ENCODE results near the gene HACL1.
"Not testable (repeated sequence)": the region's sequence is repeated elsewhere in the genome, so short reads cannot be mapped to it uniquely, and the experiment has no call there.

The HACL1 gene

DNA sequence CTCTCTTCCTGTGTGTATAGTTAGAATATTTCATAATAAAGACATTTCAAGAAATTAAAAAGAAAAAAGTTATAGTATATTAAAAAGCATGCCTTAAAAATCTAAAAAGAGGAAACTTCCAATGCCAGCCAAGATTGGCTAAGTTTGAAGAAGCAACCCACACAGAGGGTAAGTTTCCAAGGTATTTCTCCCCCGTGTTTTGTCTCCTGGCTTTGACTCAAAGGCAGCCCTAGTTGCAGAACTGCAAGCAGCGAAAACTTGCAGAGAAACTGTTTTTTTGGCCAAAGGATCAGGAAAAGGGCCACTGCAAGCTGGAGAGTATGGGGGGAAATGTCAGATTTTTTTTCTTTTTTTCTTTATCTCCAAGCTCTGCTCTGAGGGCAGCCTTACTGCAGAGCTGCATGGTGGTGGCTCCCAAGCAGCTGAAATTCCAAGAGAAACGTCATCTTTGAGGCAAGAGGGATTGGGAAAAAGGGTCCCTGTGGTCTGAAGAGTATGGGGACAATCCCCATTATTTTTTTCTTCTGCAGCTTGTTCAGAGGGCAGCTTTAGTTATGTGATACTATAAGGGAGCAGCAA is 23.0 kb downstream of the HACL1 start:
- no peak for DNase-seq

- DNase-seq, result no peak
Observed at GRCh38 chr3:15576475-15576874, 24.9 kb downstream of the HACL1 start.

DNA sequence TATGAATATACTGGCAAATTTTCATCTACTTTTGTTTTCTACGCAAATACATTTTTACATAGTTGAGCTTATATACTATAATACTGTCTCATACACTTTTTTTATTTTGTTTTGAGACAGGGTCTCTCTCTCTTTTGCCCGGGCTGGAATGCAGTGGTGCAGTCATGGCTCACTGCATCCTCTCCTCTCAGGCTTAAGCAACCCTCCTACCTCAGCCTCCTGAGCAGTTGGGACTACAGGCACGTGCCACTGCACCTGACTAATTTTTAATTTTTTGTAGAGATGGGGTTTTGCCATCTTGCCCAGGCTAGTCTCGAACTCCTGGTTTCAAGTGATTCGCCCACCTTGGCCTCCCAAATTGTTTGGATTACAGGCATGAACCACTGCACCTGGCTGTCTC is 25.9 kb downstream of the HACL1 start:
- no peak for DNase-seq

DNA sequence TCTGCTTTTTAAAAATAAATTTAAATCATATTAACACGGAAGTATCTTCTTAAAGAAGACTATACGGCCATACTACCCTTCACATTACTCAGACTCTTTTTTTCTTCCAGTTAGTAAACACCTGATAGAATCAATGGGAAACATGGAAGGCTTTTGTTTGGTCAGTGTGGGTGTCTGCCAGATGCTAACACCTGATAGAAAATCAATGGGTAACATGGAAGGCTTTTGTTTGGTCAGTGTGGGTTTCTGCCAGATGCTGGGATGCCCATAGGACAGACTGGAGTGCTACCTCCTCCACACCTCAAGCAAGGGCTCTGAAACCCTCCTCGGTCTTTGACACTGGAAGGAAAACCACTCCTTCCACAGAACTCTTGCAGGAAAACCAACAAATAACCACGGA is 29.2 kb downstream of the HACL1 start:
- DNase-seq, result no peak

DNA sequence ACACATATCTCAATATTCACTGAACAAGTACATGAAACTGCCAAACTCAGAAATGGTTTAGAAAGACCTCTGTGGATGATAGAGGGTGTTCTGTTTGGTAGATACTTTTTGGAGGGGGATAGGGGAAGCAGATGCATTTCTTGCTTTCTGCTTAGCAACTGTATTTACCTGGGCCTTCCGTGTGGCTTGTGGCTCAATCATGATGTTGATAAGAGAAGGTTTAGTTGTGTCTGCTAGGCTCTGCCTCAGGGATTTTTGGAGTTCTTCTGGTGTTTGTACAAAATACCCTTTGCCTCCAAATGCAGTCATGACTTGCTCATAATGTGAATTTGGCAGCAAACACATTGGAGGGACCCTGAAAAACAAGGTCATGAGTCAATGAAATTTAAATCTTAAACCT is 38.2 kb downstream of the HACL1 start:
- no peak for DNase-seq

- DNase-seq, result no peak
Observed at GRCh38 chr3:15562560-15562959, 38.8 kb downstream of the HACL1 start.

DNA sequence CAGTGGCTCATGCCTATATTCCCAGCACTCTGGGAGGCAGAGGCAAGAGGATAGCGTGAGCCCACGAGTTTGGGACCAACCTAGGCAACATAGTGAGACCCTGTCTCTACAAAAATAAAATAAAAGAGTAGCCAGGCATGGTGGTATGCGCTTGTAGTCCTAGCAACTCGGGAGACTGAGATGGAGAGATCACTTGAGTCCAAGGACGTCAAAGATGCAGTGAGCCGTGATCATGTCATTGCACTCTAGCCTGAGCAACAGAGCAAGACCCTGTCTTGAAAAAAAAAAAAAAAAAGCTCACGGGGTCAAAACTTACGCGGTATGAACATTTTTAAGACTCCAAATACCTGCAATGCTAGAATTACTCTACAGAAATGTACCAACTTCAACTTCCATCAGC is 42.8 kb downstream of the HACL1 start:
- DNase-seq, result no peak

DNA sequence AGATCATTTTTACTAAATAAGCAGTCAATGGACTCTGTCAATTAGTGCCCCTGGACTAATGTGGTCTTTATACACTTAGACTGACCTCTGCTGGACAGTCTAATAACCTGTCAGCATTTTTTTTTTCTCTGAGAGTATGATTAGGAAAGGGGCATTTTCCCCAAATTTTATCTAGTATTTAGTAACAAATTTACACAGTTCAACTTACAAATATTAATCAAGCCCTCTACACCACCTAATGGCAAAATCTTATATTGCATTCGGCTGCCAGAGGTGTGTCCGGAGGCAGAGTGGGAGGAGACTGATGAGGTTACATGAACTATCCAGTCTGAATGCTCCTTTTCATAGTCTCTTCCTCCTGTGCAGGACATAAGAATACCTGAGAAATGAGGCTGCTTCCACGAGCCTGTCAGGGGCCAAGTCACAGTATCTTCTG is 43.8 kb downstream of the HACL1 start:
- DNase-seq, result peak; percentile 61

- no peak for DNase-seq
Observed at GRCh38 chr3:15556512-15556911, 44.9 kb downstream of the HACL1 start.

- DNase-seq, result no peak
Observed at GRCh38 chr3:15553749-15554148, 47.6 kb downstream of the HACL1 start.

GRCh38 chr3:15551902-15552301 is 49.5 kb downstream of the HACL1 start:
- no peak for DNase-seq

DNA sequence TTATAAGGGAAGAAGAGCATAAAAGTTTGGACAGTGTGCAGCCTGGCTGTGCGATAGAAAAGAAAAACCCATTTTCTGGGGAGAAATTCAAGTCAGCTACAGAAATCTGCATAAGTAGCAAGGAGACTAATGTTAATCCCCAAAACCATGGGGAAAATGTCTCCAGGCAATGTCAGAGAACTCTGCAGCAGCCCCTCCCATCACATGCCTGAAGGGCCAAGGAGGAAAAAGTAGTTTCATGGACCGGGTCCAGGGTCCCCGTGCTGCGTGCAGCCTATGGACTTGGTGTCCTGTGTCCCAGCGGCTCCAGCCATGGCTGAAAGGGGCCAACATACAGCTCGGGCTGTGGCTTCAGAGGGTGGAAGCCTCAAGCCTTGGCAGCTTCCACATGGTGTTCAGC is 51.5 kb downstream of the HACL1 start:
- DNase-seq, result no peak

GRCh38 chr3:15542614-15543013 is 58.8 kb downstream of the HACL1 start:
- DNase-seq, result no peak

DNA sequence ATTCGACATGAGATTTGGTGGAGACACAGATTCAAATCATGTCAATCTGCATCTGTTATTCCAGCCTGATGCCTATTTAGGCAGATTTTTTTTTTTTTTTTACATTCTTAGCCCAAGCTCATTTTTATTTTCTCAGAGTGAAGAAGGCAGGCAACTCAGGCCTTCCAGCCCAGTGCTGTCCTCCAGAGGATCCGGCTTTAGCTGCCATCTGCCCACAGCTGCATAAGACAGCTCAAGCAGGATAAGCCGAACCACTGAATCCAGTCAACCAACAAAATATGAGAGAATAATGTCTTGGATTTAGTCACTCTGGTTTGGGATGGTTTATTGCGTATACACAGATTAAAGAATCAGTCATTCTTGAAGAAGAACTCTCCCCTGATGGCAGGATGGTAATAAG is 60.0 kb downstream of the HACL1 start:
- no peak for DNase-seq

- no peak for DNase-seq
Observed at GRCh38 chr3:15539066-15539465, 62.3 kb downstream of the HACL1 start.

DNA sequence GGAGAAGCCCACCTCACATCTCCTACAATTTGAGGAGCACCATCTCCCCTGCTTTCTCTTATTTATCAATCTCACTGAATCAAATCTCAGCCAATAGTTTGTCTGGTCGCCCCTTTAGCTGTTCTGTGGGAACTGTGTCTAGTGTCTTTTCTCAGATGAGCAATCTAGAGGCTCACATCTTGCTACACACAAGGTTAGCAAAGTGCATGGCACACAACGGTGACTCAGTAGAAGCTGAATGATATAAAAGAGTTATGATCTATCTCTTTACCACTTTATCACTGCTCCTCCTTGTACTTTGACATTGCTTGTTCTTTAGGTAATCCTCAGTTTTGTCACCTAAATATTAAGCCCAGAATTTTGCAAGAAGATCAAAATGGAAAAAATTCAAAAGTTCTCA is 63.0 kb downstream of the HACL1 start:
- DNase-seq, result no peak

- DNase-seq, result no peak
Observed at GRCh38 chr3:15536856-15537255, 64.5 kb downstream of the HACL1 start.

- no peak for DNase-seq
Observed at GRCh38 chr3:15535732-15536131, 65.6 kb downstream of the HACL1 start.

- DNase-seq, result not testable (repeated sequence)
Observed at GRCh38 chr3:15532614-15533013, 68.8 kb downstream of the HACL1 start.

GRCh38 chr3:15531346-15531745 is 70.0 kb downstream of the HACL1 start:
- no peak for DNase-seq

DNA sequence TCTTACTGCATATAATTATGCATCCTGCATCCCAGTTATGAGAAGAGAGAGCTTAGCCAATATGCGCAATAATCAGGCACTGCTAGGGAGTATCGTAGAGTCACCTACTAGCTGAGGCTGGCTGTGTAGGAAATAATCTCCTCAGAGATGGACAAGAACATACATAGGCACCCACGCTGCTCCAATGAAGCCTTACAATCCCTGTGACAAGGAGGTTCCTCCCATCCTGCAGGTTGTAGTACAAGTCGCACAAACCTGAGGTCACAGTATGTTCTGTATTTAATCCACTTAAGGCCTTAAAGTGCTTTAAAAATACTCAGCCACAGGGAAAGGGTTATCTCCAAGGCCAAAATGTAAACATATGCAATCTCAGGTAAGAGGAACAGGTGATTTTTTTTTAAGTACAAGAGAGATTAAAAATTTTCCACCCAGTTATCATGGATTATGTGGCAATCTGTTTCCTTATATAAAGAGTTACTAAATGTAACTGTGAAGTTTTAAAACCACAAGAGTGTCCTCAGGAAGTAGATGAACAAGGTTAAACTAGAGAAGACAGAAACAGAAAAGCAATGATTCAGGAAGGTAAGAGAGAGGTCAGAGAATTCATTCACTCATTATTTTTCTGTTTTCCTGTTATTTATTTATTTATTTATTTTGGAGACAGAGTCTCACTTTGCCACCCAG is 72.4 kb downstream of the HACL1 start:
- DNase-seq, result no peak

- DNase-seq, result no peak
Observed at GRCh38 chr3:15527031-15527459, 74.3 kb downstream of the HACL1 start.

DNA sequence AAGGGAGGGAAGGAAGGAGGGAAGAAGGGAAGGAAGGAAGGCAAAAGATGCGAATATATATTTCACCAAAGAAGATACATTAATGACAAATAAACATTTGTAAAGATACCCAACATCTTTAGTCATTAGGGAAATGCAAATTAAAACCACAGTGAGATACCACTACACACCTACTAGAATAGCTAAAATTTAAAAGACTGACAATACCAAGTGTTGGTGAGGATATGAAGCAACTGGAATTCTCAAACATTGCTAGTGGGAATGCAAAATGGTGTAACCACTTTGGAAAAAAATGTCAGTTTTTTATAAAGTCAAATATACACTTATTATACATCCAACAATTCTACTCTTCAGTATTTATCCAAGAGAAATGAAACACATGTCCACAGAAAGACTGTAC is 75.6 kb downstream of the HACL1 start:
- no peak for DNase-seq

- no peak for DNase-seq
Observed at GRCh38 chr3:15523660-15524417, 77.5 kb downstream of the HACL1 start.

Data from fibroblast of skin of back (primary cell).